Measurements from ENCODE around the gene SH2D3C. TPM values are rescaled to one million over a fixed set of nuclear protein-coding genes. Genes with fewer than 3 reads are reported as not detected.

Gene SH2D3C
- total and polyA plus RNA-seq, 2 of the 8 experiments (the other 6 are each of a cell fraction or from before 2014, with no cell fraction given) = 6.4 to 8.1 TPM

DNA sequence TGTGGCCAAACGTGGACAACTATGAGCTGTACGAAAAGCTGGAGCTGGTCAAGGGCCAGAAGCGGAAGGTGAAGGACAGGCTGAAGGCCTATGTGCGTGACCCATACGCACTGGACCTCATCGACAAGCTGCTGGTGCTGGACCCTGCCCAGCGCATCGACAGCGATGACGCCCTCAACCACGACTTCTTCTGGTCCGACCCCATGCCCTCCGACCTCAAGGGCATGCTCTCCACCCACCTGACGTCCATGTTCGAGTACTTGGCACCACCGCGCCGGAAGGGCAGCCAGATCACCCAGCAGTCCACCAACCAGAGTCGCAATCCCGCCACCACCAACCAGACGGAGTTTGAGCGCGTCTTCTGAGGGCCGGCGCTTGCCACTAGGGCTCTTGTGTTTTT is 10.7 kb upstream of the SH2D3C start:
- Histone ChIP-seq H2BK15ac (ENCODE audit: low read length) (no peak overlapping the region), H3K4me3 (ENCODE audit: extremely low read depth in 1 of 4, insufficient read depth in 2 of 4, low read depth in 3 of 4, low read length in 4 of 4) (no peak overlapping the region), H3K9me3 (ENCODE audit: insufficient read depth in 2 of 2, low read depth in 1 of 2, low read length in 1 of 2) (no peaks in the 10 kb centered on the region), H2BK5ac (ENCODE audit: low read depth, low read length) (no peak overlapping the region), H2BK120ac (replicated peaks; ENCODE audit: low read depth, low read length) (no peak overlapping the region), H2AFZ (ENCODE audit: low read length) (no peak overlapping the region), H3K9ac (replicated peaks in 1 of 4; ENCODE audit: extremely low read depth in 1 of 4, low read depth in 3 of 4, low read length in 3 of 4) (no peak overlapping the region), H2AK5ac (ENCODE audit: low read depth, low read length) (no peak overlapping the region), H4K91ac (replicated peaks; ENCODE audit: insufficient read length, low read length) (no peak overlapping the region), H3K18ac (ENCODE audit: extremely low read depth, low read length) (no peak overlapping the region), H4K20me1 (replicated peaks in 1 of 2; ENCODE audit: control insufficient read depth in 1 of 2, insufficient read depth in 2 of 2, low read length in 2 of 2) (peaks cover 25 to 30% of the 10 kb centered on the region in 2 experiments), H2BK12ac (ENCODE audit: low read depth, low read length) (peak overlapping the region; percentile 55; the same call in 1 of the 2 replicates), H4K8ac (ENCODE audit: extremely low read depth, insufficient read depth, low read length) (no peak overlapping the region), H3K36me3 (ENCODE audit: control insufficient read depth in 2 of 4, insufficient read depth in 4 of 4, low read length in 3 of 4) (peaks cover 29 to 53% (median 45%) of the 10 kb centered on the region in 4 experiments), H3K14ac (ENCODE audit: insufficient read length) (no peak overlapping the region), H3K79me2 (ENCODE audit: control insufficient read depth in 1 of 2, insufficient read depth in 2 of 2, low read length in 2 of 2) (peaks cover 3 to 37% of the 10 kb centered on the region in 2 experiments; a peak in 2 of 4 replicates), H3K79me1 (ENCODE audit: low read depth, low read length) (peaks cover 10% of the 10 kb centered on the region), H3K56ac (replicated peaks; ENCODE audit: insufficient read length, low read depth, low read length) (no peak overlapping the region), H2BK20ac (ENCODE audit: low read length) (no peak overlapping the region), H4K5ac (ENCODE audit: insufficient read length, low read depth, low read length) (no peak overlapping the region), H3K4ac (replicated peaks; ENCODE audit: insufficient read length, low read depth, low read length) (no peak overlapping the region), H3K23me2 (ENCODE audit: low read depth, low read length) (no peaks in the 10 kb centered on the region), H3K4me2 (ENCODE audit: insufficient read depth in 1 of 2, low read depth in 2 of 2, low read length in 2 of 2) (no peak overlapping the region), H3K27me3 (replicated peaks in 1 of 4; ENCODE audit: control insufficient read depth in 3 of 4, extremely low read depth in 1 of 4, insufficient read depth in 3 of 4, low read length in 3 of 4) (no peaks in the 10 kb centered on the region), H3K4me1 (replicated peaks in 1 of 4; ENCODE audit: control insufficient read depth in 3 of 4, insufficient read depth in 4 of 4, low read length in 3 of 4) (peaks cover 0 to 4% (median under 1%) of the 10 kb centered on the region in 4 experiments; a peak in 2 of 7 replicates), H3K27ac (ENCODE audit: low read depth, low read length) (no peak overlapping the region), H3K23ac (ENCODE audit: insufficient read length) (no peak overlapping the region)
- WGBS, 2 experiments (ENCODE audit: extremely low coverage in 1 of 2, insufficient coverage in 1 of 2, insufficient read length in 1 of 2, insufficient replicate concordance in 2 of 2, low coverage in 1 of 2, low lambda C conversion rate in 2 of 2, missing lambda C conversion rate in 1 of 2) = 98% methylated on average over 25 of the region's 25 CpGs; no CpG with 5 or more reads in 1 of the 2 experiments
- DNase-seq (ENCODE audit: low read depth in 1 of 2, low spot score in 2 of 2) = no peak
- ChIA-PET CTCF (ENCODE audit: partially characterized antibody) (interaction anchor here (0.6 to 16.2 kb wide), 7 partner anchors 9 to 573 kb away, joined by 3 to 227 read pairs (median 4); no protein-coding TSS in a partner anchor), POLR2A (ENCODE audit: partially characterized antibody) (interaction anchor here (0.9 to 10.2 kb wide), 12 partner anchors 9 to 283 kb away, joined by 3 to 140 read pairs (median 4); partner anchors contain the start of genes ENG and FPGS)
- no peak for FAIRE-seq
- TF ChIP-seq SRF (IDR thresholded peaks at IDR 0.05; ENCODE audit: low read depth, low read length) (no peak), POLR2AphosphoS5 (IDR thresholded peaks at IDR 0.05; ENCODE audit: low read depth, low read length) (no peak), SIRT6 (IDR thresholded peaks at IDR 0.05; ENCODE audit: low read length) (no peak), RFX5 (IDR thresholded peaks at IDR 0.05; ENCODE audit: borderline replicate concordance, low read depth, low read length) (no peak), SAP30 (IDR thresholded peaks at IDR 0.05; ENCODE audit: insufficient read depth, insufficient replicate concordance, low read length) (no peak), EZH2 (IDR thresholded peaks at IDR 0.05; ENCODE audit: low read depth, low read length, severe bottlenecking) (no peak), KDM5A (IDR thresholded peaks at IDR 0.05; ENCODE audit: low read length) (no peak), TAF7 (optimal IDR thresholded peaks at IDR 0.05; ENCODE audit: borderline replicate concordance, low read depth, low read length) (no peak), CHD2 (IDR thresholded peaks at IDR 0.05; ENCODE audit: low read length) (no peak), JUN (IDR thresholded peaks at IDR 0.05; ENCODE audit: low read depth, low read length) (no peak)
- TF ChIP-seq, protein P1, sequence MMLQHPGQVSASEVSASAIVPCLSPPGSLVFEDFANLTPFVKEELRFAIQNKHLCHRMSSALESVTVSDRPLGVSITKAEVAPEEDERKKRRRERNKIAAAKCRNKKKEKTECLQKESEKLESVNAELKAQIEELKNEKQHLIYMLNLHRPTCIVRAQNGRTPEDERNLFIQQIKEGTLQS (IDR thresholded peaks at IDR 0.05; ENCODE audit: insufficient read depth, low read depth, low read length) = no peak
- TF ChIP-seq, protein P2, sequence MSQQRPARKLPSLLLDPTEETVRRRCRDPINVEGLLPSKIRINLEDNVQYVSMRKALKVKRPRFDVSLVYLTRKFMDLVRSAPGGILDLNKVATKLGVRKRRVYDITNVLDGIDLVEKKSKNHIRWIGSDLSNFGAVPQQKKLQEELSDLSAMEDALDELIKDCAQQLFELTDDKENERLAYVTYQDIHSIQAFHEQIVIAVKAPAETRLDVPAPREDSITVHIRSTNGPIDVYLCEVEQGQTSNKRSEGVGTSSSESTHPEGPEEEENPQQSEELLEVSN (IDR thresholded peaks at IDR 0.05) = no peak
